ENCODE results near the gene BLOC1S4.
A peak's percentile ranks its signal among the peaks of the same experiment; 100 is the strongest.

BLOC1S4 gene

GRCh38 chr4:6686104-6686787, 29.7 kb upstream of the BLOC1S4 start:
- Histone ChIP-seq H3K4me2 (ENCODE audit: low read length) (no peak overlapping the region), H3K79me2 (ENCODE audit: insufficient read depth, low read length) (no peaks in the 10 kb centered on the region), H3K9me3 (ENCODE audit: low read length) (no peaks in the 10 kb centered on the region), H2AFZ (ENCODE audit: low read length) (no peak overlapping the region), H3K4me1 (ENCODE audit: insufficient read depth, low read length, severe bottlenecking) (no peaks in the 10 kb centered on the region), H3K4me3 (ENCODE audit: low read depth, low read length, poor library complexity, severe bottlenecking) (no peak overlapping the region), H3K9ac (ENCODE audit: low read length) (no peak overlapping the region), H3K36me3 (ENCODE audit: insufficient read depth, low read length) (no peaks in the 10 kb centered on the region), H3K9me2 (ENCODE audit: low read depth, low read length) (no peaks in the 10 kb centered on the region), H3K27ac (ENCODE audit: low read depth, low read length, poor library complexity, severe bottlenecking) (no peak overlapping the region), H3F3A (ENCODE audit: insufficient read depth, low read length) (no peaks in the 10 kb centered on the region), H4K20me1 (ENCODE audit: insufficient read depth, low read length) (no peaks in the 10 kb centered on the region), H3K27me3 (ENCODE audit: insufficient read depth, low read length) (no peaks in the 10 kb centered on the region)
- TF ChIP-seq CTCF (IDR thresholded peaks at IDR 0.05; ENCODE audit: low read length) (no peak), EZH2 (IDR thresholded peaks at IDR 0.05; ENCODE audit: borderline replicate concordance, low read length) (no peak)

- Histone ChIP-seq H3K4me3 (ENCODE audit: low read depth, low read length, poor library complexity, severe bottlenecking) (no peak overlapping the region), H3K79me2 (ENCODE audit: insufficient read depth, low read length) (no peaks in the 10 kb centered on the region), H3K9ac (ENCODE audit: low read length) (no peak overlapping the region), H4K20me1 (ENCODE audit: insufficient read depth, low read length) (no peaks in the 10 kb centered on the region), H3K36me3 (ENCODE audit: insufficient read depth, low read length) (no peaks in the 10 kb centered on the region), H3K9me3 (ENCODE audit: low read length) (no peaks in the 10 kb centered on the region), H3K4me2 (ENCODE audit: low read length) (no peak overlapping the region), H3K27me3 (ENCODE audit: insufficient read depth, low read length) (no peaks in the 10 kb centered on the region), H3K27ac (ENCODE audit: low read depth, low read length, poor library complexity, severe bottlenecking) (no peak overlapping the region), H3K9me2 (ENCODE audit: low read depth, low read length) (no peaks in the 10 kb centered on the region), H3F3A (ENCODE audit: insufficient read depth, low read length) (no peaks in the 10 kb centered on the region), H2AFZ (ENCODE audit: low read length) (no peak overlapping the region), H3K4me1 (ENCODE audit: insufficient read depth, low read length, severe bottlenecking) (no peaks in the 10 kb centered on the region)
- TF ChIP-seq EZH2 (IDR thresholded peaks at IDR 0.05; ENCODE audit: borderline replicate concordance, low read length) (no peak), CTCF (IDR thresholded peaks at IDR 0.05; ENCODE audit: low read length) (peak; percentile 10; the same call in 1 of the 2 replicates)
Observed at GRCh38 chr4:6687947-6688878, 27.8 kb upstream of the BLOC1S4 start.

GRCh38 chr4:6688879-6689505, 27.0 kb upstream of the BLOC1S4 start:
- Histone ChIP-seq H3K36me3 (ENCODE audit: insufficient read depth, low read length) (no peaks in the 10 kb centered on the region), H3K9me2 (ENCODE audit: low read depth, low read length) (no peaks in the 10 kb centered on the region), H3K4me1 (ENCODE audit: insufficient read depth, low read length, severe bottlenecking) (no peaks in the 10 kb centered on the region), H3K4me3 (ENCODE audit: low read depth, low read length, poor library complexity, severe bottlenecking) (no peak overlapping the region), H3K27me3 (ENCODE audit: insufficient read depth, low read length) (no peaks in the 10 kb centered on the region), H4K20me1 (ENCODE audit: insufficient read depth, low read length) (no peaks in the 10 kb centered on the region), H3K79me2 (ENCODE audit: insufficient read depth, low read length) (no peaks in the 10 kb centered on the region), H3K27ac (ENCODE audit: low read depth, low read length, poor library complexity, severe bottlenecking) (no peak overlapping the region), H2AFZ (ENCODE audit: low read length) (no peak overlapping the region), H3K4me2 (ENCODE audit: low read length) (no peak overlapping the region), H3F3A (ENCODE audit: insufficient read depth, low read length) (no peaks in the 10 kb centered on the region), H3K9ac (ENCODE audit: low read length) (no peak overlapping the region), H3K9me3 (ENCODE audit: low read length) (no peaks in the 10 kb centered on the region)
- TF ChIP-seq CTCF (IDR thresholded peaks at IDR 0.05; ENCODE audit: low read length) (no peak), EZH2 (IDR thresholded peaks at IDR 0.05; ENCODE audit: borderline replicate concordance, low read length) (no peak)

All from OCI-LY1 (cell line).